GM23338 (cell line): ENCODE data around the gene RPH3AL. TPM values are rescaled to one million over a fixed set of nuclear protein-coding genes. Genes with fewer than 3 reads are reported as not detected.

Experiments used
- ATAC-seq: fragments of 200-7000 bp; cut with Tn5 transposase; 3 replicates; pipeline ENCODE4 v1.9.1; 2020
- DNase-seq: peaks from one replicate; pipeline ENCODE4 v3.0.0-alpha.2; 2015; ENCODE audit warnings: low spot score
- H2AFZ ChIP-seq: fragments of 200-600 bp; sonication (generic); 2 replicates; pipeline ENCODE4 v1.8.0; 2016; ENCODE audit warnings: antibody characterized with exemption, mild to moderate bottlenecking, moderate library complexity
- H3F3A ChIP-seq: fragments of 200-600 bp; sonication (generic); replicated peaks from 2 replicates; pipeline ENCODE4 v1.8.0; 2017; ENCODE audit warnings: antibody characterized with exemption, mixed run types, low read depth
- H3K27ac ChIP-seq: fragments of 200-600 bp; sonication (generic); 2 replicates; pipeline ENCODE4 v1.6.1; 2016; ENCODE audit warnings: low read depth
- H3K27me3 ChIP-seq: fragments of 200-600 bp; sonication (generic); 2 replicates; pipeline ENCODE4 v1.8.0; 2016; ENCODE audit warnings: mild to moderate bottlenecking, mixed run types, moderate library complexity; ENCODE audit not compliant: insufficient read depth
- H3K36me3 ChIP-seq: fragments of 200-600 bp; sonication (generic); 2 replicates; pipeline ENCODE4 v1.8.0; 2016; ENCODE audit warnings: mild to moderate bottlenecking; ENCODE audit not compliant: insufficient read depth
- H3K4me1 ChIP-seq: fragments of 200-600 bp; sonication (generic); 2 replicates; pipeline ENCODE4 v1.8.0; 2016; ENCODE audit warnings: mild to moderate bottlenecking, moderate library complexity; ENCODE audit not compliant: insufficient read depth
- H3K4me2 ChIP-seq: fragments of 200-600 bp; sonication (generic); 2 replicates; pipeline ENCODE4 v1.7.1; 2017; ENCODE audit warnings: mixed run types
- H3K4me3 ChIP-seq: fragments of 200-600 bp; sonication (generic); 2 replicates; pipeline ENCODE4 v1.6.1; 2016; ENCODE audit warnings: mixed run types
- H3K79me2 ChIP-seq: fragments of 200-600 bp; sonication (generic); replicated peaks from 2 replicates; pipeline ENCODE4 v1.8.0; 2017; ENCODE audit warnings: mild to moderate bottlenecking; ENCODE audit not compliant: insufficient read depth
- H3K9me2 ChIP-seq: fragments of 200-600 bp; sonication (generic); 2 replicates; pipeline ENCODE4 v1.8.0; 2017; ENCODE audit not compliant: insufficient read depth
- H4K20me1 ChIP-seq: fragments of 200-600 bp; sonication (generic); replicated peaks from 2 replicates; pipeline ENCODE4 v1.8.0; 2017; ENCODE audit warnings: mild to moderate bottlenecking; ENCODE audit not compliant: insufficient read depth
- H3K27ac Mint-ChIP-seq: 2 replicates; pipeline ENCODE4 v1.8.0; 2020; ENCODE audit warnings: inconsistent platforms, mild to moderate bottlenecking, moderate library complexity, mixed read lengths
- H3K27me3 Mint-ChIP-seq: 3 replicates; pipeline ENCODE4 v1.8.0; 2022; ENCODE audit warnings: low read depth, mild to moderate bottlenecking, moderate library complexity, mixed read lengths, inconsistent platforms; ENCODE audit not compliant: insufficient read depth, poor library complexity
- H3K36me3 Mint-ChIP-seq: 3 replicates; pipeline ENCODE4 v1.8.0; 2021; ENCODE audit warnings: low read depth, mild to moderate bottlenecking, inconsistent platforms, moderate library complexity, mixed read lengths
- H3K4me1 Mint-ChIP-seq: 3 replicates; pipeline ENCODE4 v1.8.0; 2020; ENCODE audit warnings: mild to moderate bottlenecking, inconsistent platforms, mixed read lengths
- H3K4me3 Mint-ChIP-seq: 3 replicates; pipeline ENCODE4 v1.8.0; 2021; ENCODE audit warnings: moderate library complexity, mild to moderate bottlenecking, inconsistent platforms, mixed read lengths
- H3K9me3 Mint-ChIP-seq: 3 replicates; pipeline ENCODE4 v1.8.0; 2020; ENCODE audit warnings: moderate library complexity, mild to moderate bottlenecking, inconsistent platforms, mixed read lengths
- CREB1 ChIP-seq: fragments of 250-450 bp; sonication (Bioruptor Pico); IDR thresholded peaks from 2 replicates; pipeline ENCODE4 v1.5.0; 2020; ENCODE audit warnings: low read depth, mild to moderate bottlenecking, moderate library complexity
- CTCF ChIP-seq, 2 experiments: fragments of 200-600 bp in 1 of 2; sonication (generic) in 1 of 2; conservative IDR thresholded peaks; 2 replicates each; pipeline versions ENCODE4 v1.5.1 to v1.6.1; 2016 to 2017; ENCODE audit warnings: antibody characterized with exemption in 2 of 2, low read depth in 2 of 2, mild to moderate bottlenecking in 2 of 2, moderate library complexity in 1 of 2
- EZH2 ChIP-seq: fragments of 200-600 bp; sonication (generic); IDR thresholded peaks from one replicate; pipeline ENCODE4 v1.8.0; 2017; ENCODE audit warnings: antibody characterized with exemption, mild to moderate bottlenecking, low read depth; ENCODE audit not compliant: unreplicated experiment
- EZH2phosphoT487 ChIP-seq: fragments of 200-600 bp; sonication (generic); IDR thresholded peaks from one replicate; pipeline ENCODE4 v1.8.1; 2018; ENCODE audit warnings: antibody characterized with exemption; ENCODE audit not compliant: unreplicated experiment
- JUNB ChIP-seq: IDR thresholded peaks from one replicate; pipeline ENCODE4 v1.6.1; 2016; ENCODE audit warnings: antibody characterized with exemption; ENCODE audit not compliant: unreplicated experiment
- POLR2AphosphoS5 ChIP-seq: IDR thresholded peaks from 2 replicates; pipeline ENCODE4 v1.6.1; 2016; ENCODE audit warnings: antibody characterized with exemption, low read depth
- ZNF114 ChIP-seq: fragments of 250-450 bp; sonication (Bioruptor Pico); IDR thresholded peaks from 2 replicates; pipeline ENCODE4 v1.5.0; 2020; ENCODE audit warnings: mild to moderate bottlenecking, moderate library complexity
- ZNF331 ChIP-seq: fragments of 250-450 bp; sonication (Bioruptor Pico); IDR thresholded peaks from 2 replicates; pipeline ENCODE4 v1.5.0; 2020; ENCODE audit warnings: low read depth, mild to moderate bottlenecking, moderate library complexity
- ZNF462 ChIP-seq: fragments of 250-450 bp; sonication (Bioruptor Pico); IDR thresholded peaks from 2 replicates; pipeline ENCODE4 v1.5.0; 2020; ENCODE audit warnings: mild to moderate bottlenecking, moderate library complexity
- polyA plus RNA-seq: library from polyadenylated mRNA; unstranded; fragments of >200 nt; fragmentation: Nextera tagmentation; extraction: Ambion mirVana; gene quantifications from 2 replicates; pipeline ENCODE4 v1.2.1, GENCODE V29; 2016
- total RNA-seq: library from RNA; depleted of rRNA; stranded (reverse); fragments of >200 nt; shearing (Covaris generic); gene quantifications from 2 replicates; pipeline ENCODE4 v1.2.3, GENCODE V29; 2014
- TF ChIP-seq, protein P1 (sequence below): IDR thresholded peaks from 2 replicates; pipeline ENCODE4 v1.6.1; 2016; ENCODE audit warnings: antibody characterized with exemption
- TF ChIP-seq, protein P2 (sequence below): IDR thresholded peaks from one replicate; pipeline ENCODE4 v1.6.1; 2018; ENCODE audit warnings: antibody characterized with exemption; ENCODE audit not compliant: unreplicated experiment

Gene RPH3AL
- total and polyA plus RNA-seq, 2 experiments from 2014 or later: 2.7 to 6.3 TPM

- TF ChIP-seq, protein P1, sequence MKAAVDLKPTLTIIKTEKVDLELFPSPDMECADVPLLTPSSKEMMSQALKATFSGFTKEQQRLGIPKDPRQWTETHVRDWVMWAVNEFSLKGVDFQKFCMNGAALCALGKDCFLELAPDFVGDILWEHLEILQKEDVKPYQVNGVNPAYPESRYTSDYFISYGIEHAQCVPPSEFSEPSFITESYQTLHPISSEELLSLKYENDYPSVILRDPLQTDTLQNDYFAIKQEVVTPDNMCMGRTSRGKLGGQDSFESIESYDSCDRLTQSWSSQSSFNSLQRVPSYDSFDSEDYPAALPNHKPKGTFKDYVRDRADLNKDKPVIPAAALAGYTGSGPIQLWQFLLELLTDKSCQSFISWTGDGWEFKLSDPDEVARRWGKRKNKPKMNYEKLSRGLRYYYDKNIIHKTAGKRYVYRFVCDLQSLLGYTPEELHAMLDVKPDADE: no peak
- TF ChIP-seq JUNB: no peak
Observed at GRCh38 chr17:222172-222571, 130.4 kb downstream of the RPH3AL start (continued).

DNA sequence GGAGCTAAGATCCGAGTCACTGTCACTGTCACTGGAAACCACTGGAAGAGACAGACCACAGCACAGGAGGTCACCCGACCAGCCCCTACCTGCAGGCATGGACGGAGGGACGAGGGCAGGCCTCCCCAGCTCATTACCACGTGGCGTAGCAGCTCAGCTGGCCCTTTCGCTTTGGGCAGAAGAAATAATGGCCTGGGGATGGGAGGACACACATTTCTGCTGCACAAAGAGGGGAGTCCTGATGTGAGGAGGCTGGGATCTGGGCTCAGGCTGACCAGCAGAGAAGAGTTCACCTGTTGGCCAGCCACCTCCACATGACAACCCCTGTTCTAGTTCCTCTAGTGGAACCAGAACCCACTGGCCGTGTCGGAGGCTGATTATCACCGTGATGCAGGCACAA lies 132.9 kb downstream of the RPH3AL start:
- no peaks in the 10 kb centered on the region for H3K79me2 ChIP-seq
- no peaks in the 10 kb centered on the region for H3F3A ChIP-seq
- Mint-ChIP-seq H3K9me3 (no peaks in the 10 kb centered on the region; the same call in 2 of the 3 replicates), H3K36me3 (0 out of 3 replicates have a peak, but pooled peaks cover 3% of the 10 kb centered on the region), H3K4me3 (no peak overlapping the region), H3K27me3 (peaks cover 6% of the 10 kb centered on the region), H3K27ac (no peak overlapping the region), H3K4me1 (peaks cover 6% of the 10 kb centered on the region; the same call in 1 of the 3 replicates)
- peaks cover 6% of the 10 kb centered on the region for H3K4me1 ChIP-seq
- peaks cover 4% of the 10 kb centered on the region; the same call in 1 of the 2 replicates for H3K9me2 ChIP-seq
- ATAC-seq (no peak), DNase-seq (no peak)
- H2AFZ ChIP-seq: no peak overlapping the region
- H3K4me2 ChIP-seq: no peak overlapping the region
- no peak overlapping the region for H3K4me3 ChIP-seq
- no peaks in the 10 kb centered on the region for H4K20me1 ChIP-seq
- no peaks in the 10 kb centered on the region for H3K27me3 ChIP-seq
- H3K27ac ChIP-seq: no peak overlapping the region
- H3K36me3 ChIP-seq: no peaks in the 10 kb centered on the region
- TF ChIP-seq CTCF (conservative IDR thresholded peaks at IDR 0.05; ENCODE audit: low read depth in 2 of 2) (no peak), JUNB (no peak), ZNF331 (CRISPR knock-in tag) (no peak), ZNF114 (CRISPR knock-in tag) (no peak), EZH2phosphoT487 (no peak), EZH2 (no peak), ZNF462 (no peak), CREB1 (CRISPR knock-in tag) (no peak), POLR2AphosphoS5 (no peak)
- TF ChIP-seq, protein P2, sequence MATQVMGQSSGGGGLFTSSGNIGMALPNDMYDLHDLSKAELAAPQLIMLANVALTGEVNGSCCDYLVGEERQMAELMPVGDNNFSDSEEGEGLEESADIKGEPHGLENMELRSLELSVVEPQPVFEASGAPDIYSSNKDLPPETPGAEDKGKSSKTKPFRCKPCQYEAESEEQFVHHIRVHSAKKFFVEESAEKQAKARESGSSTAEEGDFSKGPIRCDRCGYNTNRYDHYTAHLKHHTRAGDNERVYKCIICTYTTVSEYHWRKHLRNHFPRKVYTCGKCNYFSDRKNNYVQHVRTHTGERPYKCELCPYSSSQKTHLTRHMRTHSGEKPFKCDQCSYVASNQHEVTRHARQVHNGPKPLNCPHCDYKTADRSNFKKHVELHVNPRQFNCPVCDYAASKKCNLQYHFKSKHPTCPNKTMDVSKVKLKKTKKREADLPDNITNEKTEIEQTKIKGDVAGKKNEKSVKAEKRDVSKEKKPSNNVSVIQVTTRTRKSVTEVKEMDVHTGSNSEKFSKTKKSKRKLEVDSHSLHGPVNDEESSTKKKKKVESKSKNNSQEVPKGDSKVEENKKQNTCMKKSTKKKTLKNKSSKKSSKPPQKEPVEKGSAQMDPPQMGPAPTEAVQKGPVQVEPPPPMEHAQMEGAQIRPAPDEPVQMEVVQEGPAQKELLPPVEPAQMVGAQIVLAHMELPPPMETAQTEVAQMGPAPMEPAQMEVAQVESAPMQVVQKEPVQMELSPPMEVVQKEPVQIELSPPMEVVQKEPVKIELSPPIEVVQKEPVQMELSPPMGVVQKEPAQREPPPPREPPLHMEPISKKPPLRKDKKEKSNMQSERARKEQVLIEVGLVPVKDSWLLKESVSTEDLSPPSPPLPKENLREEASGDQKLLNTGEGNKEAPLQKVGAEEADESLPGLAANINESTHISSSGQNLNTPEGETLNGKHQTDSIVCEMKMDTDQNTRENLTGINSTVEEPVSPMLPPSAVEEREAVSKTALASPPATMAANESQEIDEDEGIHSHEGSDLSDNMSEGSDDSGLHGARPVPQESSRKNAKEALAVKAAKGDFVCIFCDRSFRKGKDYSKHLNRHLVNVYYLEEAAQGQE: no peak
- TF ChIP-seq, protein P1: no peak
